ENCODE measurements around the gene MED15. TPM values are rescaled to one million over a fixed set of nuclear protein-coding genes. Genes with fewer than 3 reads are reported as not detected.
"Not testable (repeated sequence)": the region's sequence is repeated elsewhere in the genome, so short reads cannot be mapped to it uniquely, and the experiment has no call there.

MED15 gene
- total and polyA plus RNA-seq, 3 experiments from 2014 or later = 98.0 to 120 (median 106) TPM

- H3K9me3 ChIP-seq (ENCODE audit: low read length); H3K27ac ChIP-seq (ENCODE audit: low read depth, low read length); H3K36me3 ChIP-seq (ENCODE audit: insufficient read depth, low read length); H3K9me3 Mint-ChIP-seq; DNase-seq; H3K27me3 Mint-ChIP-seq; H3K27me3 ChIP-seq (ENCODE audit: insufficient read depth, low read length, poor library complexity, severe bottlenecking); POLR2A ChIA-PET; H3K4me3 ChIP-seq (ENCODE audit: low read length): not testable (repeated sequence)
- peaks cover 57% of the 10 kb centered on the region for H3K4me1 ChIP-seq (ENCODE audit: insufficient read depth, low read length)
- Mint-ChIP-seq H3K27ac (peak overlapping the region in 6 of 8 donors; percentile 33 to 91 (median 67)), H3K36me3 (peaks cover 0 to 46% (median 5%) of the 10 kb centered on the region in 3 donors), H3K4me3 (peak overlapping the region in 1 of 7 donors; percentile 11), H3K4me1 (peaks cover 56 to 74% (median 68%) of the 10 kb centered on the region in 3 donors)
- CTCF ChIA-PET = interaction anchor here (19.1 kb wide), 1 partner anchor 21 kb away, joined by 389 read pairs; no protein-coding TSS in a partner anchor
Observed at GRCh38 chr22:20545318-20545634, 37.9 kb downstream of the MED15 start.

DNA sequence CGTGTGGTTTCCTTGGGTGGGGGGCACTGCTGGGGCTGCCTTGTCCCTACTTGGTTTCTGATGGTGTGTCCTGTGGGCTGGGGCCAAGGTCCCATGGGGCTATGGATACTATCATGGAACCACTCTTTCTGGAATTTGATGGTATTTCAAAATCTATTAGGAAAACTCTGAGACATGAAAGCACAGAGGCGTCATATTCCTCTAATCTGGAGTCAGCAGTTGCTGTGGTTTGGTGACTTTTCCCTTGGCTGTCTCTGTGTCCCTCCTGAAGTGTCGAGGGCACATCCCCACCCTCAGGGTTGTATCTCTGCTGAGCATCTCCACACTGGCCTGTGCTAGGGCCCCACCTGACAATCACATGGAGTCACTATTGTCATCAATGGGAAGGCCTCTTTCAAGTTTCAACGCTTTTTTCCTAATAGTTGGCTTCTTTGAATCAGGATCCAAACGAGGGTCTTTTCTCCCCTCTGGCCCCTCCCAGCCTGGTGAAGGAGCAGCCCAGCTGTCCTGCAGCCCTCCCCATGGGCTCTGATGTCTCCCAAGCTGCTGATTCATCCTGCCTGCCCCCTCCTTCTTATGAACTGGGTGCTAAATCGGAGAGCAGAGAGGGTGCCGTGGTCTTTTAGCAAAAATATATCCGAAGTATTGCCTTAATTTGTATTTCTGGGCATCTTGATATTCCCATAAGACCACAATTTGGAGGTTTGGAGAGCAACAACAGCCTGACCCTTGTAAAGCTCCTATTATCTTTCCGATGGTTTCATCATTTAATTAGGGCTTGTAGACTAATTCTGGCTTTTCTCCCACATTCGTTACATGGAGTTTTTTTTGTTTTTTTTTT, 38.5 kb downstream of the MED15 start:
- H3K27ac ChIP-seq (ENCODE audit: low read depth, low read length) = peak overlapping the region; percentile 47
- Mint-ChIP-seq H3K27me3 (no peaks in the 10 kb centered on the region), H3K4me1 (peaks cover 62 to 80% (median 74%) of the 10 kb centered on the region in 3 donors), H3K36me3 (peaks cover 0 to 41% (median 5%) of the 10 kb centered on the region in 3 donors), H3K4me3 (peak overlapping the region in 3 of 7 donors; percentile 6 to 45 (median 11)), H3K27ac (peak overlapping the region; percentile 32 to 91 (median 59)), H3K9me3 (no peaks in the 10 kb centered on the region)
- ChIA-PET CTCF (interaction anchor here (1.2 to 19.1 kb wide), 3 partner anchors 10 to 20 kb away, joined by 3 to 389 read pairs (median 4); no protein-coding TSS in a partner anchor), POLR2A (interaction anchor here (0.7 to 2.3 kb wide), 5 partner anchors 9 to 45 kb away, joined by 3 to 14 read pairs (median 9); partner anchors contain the start of gene MED15)
- no peaks in the 10 kb centered on the region for H3K27me3 ChIP-seq (ENCODE audit: insufficient read depth, low read length, poor library complexity, severe bottlenecking)
- H3K36me3 ChIP-seq (ENCODE audit: insufficient read depth, low read length) = peaks cover 4% of the 10 kb centered on the region
- no peak overlapping the region for H3K4me3 ChIP-seq (ENCODE audit: low read length)
- H3K4me1 ChIP-seq (ENCODE audit: insufficient read depth, low read length) = peaks cover 63% of the 10 kb centered on the region
- DNase-seq = no peak
- H3K9me3 ChIP-seq (ENCODE audit: low read length) = no peaks in the 10 kb centered on the region

GRCh38 chr22:20546541-20546950, 39.1 kb downstream of the MED15 start:
- H3K4me3 Mint-ChIP-seq = peak overlapping the region in 3 of 7 donors; percentile 6 to 56 (median 27)
- peak overlapping the region; percentile 54 to 91 (median 76) for H3K27ac Mint-ChIP-seq
- POLR2A ChIA-PET = interaction anchor here (0.7 to 2.3 kb wide), 6 partner anchors 8 to 46 kb away, joined by 3 to 14 read pairs (median 8); partner anchors contain the start of gene MED15
- H3K27me3 ChIP-seq (ENCODE audit: insufficient read depth, low read length, poor library complexity, severe bottlenecking) = no peaks in the 10 kb centered on the region
- peaks cover 68 to 87% (median 81%) of the 10 kb centered on the region in 3 donors for H3K4me1 Mint-ChIP-seq
- peaks cover 70% of the 10 kb centered on the region for H3K4me1 ChIP-seq (ENCODE audit: insufficient read depth, low read length)
- peaks cover 0 to 43% (median 5%) of the 10 kb centered on the region in 3 donors for H3K36me3 Mint-ChIP-seq
- H3K27ac ChIP-seq (ENCODE audit: low read depth, low read length) = peak overlapping the region; percentile 47
- H3K4me3 ChIP-seq (ENCODE audit: low read length) = no peak overlapping the region
- peaks cover 4% of the 10 kb centered on the region for H3K36me3 ChIP-seq (ENCODE audit: insufficient read depth, low read length)
- CTCF ChIA-PET = interaction anchor here (1.2 to 19.1 kb wide), 6 partner anchors 9 to 128 kb away, joined by 3 to 389 read pairs (median 4); no protein-coding TSS in a partner anchor
- no peaks in the 10 kb centered on the region for H3K9me3 Mint-ChIP-seq
- DNase-seq = no peak
- H3K9me3 ChIP-seq (ENCODE audit: low read length) = no peaks in the 10 kb centered on the region
- no peaks in the 10 kb centered on the region for H3K27me3 Mint-ChIP-seq

DNA sequence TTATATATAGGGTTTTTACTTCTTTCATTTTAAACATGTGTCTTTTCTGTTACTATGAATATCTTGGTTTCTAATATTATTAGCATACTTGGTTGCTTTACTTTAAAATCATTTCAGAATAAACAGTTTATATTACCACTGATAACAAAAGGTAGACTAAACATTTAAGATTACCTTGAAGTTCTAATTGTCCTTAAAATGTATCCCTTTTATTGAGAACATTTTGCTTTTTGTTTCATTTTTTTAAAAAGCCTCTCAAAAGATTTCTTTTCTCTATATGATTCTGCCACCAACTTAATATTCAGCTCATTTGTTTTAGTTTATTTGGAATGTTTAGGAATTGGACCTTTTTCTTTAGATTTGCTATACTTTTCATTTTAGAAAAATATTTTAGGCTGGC, 39.6 kb downstream of the MED15 start:
- peak overlapping the region in 7 of 8 donors; percentile 35 to 91 (median 75) for H3K27ac Mint-ChIP-seq
- Histone ChIP-seq H3K4me1 (ENCODE audit: insufficient read depth, low read length) (peaks cover 75% of the 10 kb centered on the region), H3K9me3 (ENCODE audit: low read length) (no peaks in the 10 kb centered on the region), H3K27me3 (ENCODE audit: insufficient read depth, low read length, poor library complexity, severe bottlenecking) (no peaks in the 10 kb centered on the region), H3K36me3 (ENCODE audit: insufficient read depth, low read length) (peaks cover 8% of the 10 kb centered on the region), H3K27ac (ENCODE audit: low read depth, low read length) (no peak overlapping the region), H3K4me3 (ENCODE audit: low read length) (no peak overlapping the region)
- no peaks in the 10 kb centered on the region for H3K27me3 Mint-ChIP-seq
- H3K4me1 Mint-ChIP-seq = peaks cover 73 to 89% (median 83%) of the 10 kb centered on the region in 3 donors
- CTCF ChIA-PET = interaction anchor here (1.2 to 19.1 kb wide), 6 partner anchors 9 to 129 kb away, joined by 3 to 389 read pairs (median 4); no protein-coding TSS in a partner anchor
- H3K9me3 Mint-ChIP-seq = no peaks in the 10 kb centered on the region
- no peak overlapping the region for H3K4me3 Mint-ChIP-seq
- POLR2A ChIA-PET = interaction anchor here (0.7 to 3.0 kb wide), 6 partner anchors 10 to 46 kb away, joined by 3 to 24 read pairs (median 8); partner anchors contain the start of gene MED15
- H3K36me3 Mint-ChIP-seq = peaks cover 0 to 44% (median 6%) of the 10 kb centered on the region in 3 donors
- DNase-seq = no peak

DNA sequence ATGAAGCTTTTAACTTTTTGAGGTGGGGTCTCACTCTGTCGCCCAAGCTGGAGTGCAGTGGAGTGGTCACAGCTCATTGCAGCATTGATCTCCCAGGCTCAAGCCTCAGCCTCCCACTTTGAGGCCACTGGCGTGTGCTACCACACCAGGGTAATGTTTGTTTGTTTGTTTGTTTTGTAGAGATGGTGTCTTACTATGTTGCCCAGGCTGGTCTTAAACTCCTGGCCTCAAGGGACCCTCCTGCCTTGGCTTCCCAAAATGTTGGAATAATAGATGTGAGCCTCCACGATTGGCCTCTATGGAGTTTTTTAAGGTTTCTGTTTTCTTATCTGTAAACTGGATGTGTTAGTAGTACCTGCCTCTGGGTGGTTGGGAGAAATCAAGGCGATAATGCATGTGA, 41.4 kb downstream of the MED15 start:
- Histone ChIP-seq H3K27me3 (ENCODE audit: insufficient read depth, low read length, poor library complexity, severe bottlenecking) (no peaks in the 10 kb centered on the region), H3K27ac (ENCODE audit: low read depth, low read length) (peak overlapping the region; percentile 70), H3K4me1 (ENCODE audit: insufficient read depth, low read length) (peaks cover 92% of the 10 kb centered on the region), H3K4me3 (ENCODE audit: low read length) (peak overlapping the region; percentile 53), H3K9me3 (ENCODE audit: low read length) (no peaks in the 10 kb centered on the region), H3K36me3 (ENCODE audit: insufficient read depth, low read length) (peaks cover 23% of the 10 kb centered on the region)
- H3K27me3 Mint-ChIP-seq = no peaks in the 10 kb centered on the region
- peaks cover 83 to 95% (median 89%) of the 10 kb centered on the region in 3 donors for H3K4me1 Mint-ChIP-seq
- CTCF ChIA-PET = interaction anchor here (1.3 to 19.1 kb wide), 6 partner anchors 9 to 131 kb away, joined by 4 to 389 read pairs (median 6); no protein-coding TSS in a partner anchor
- peak overlapping the region; percentile 90 to 100 (median 98) for H3K27ac Mint-ChIP-seq
- peaks cover 0 to 49% (median 9%) of the 10 kb centered on the region in 3 donors for H3K36me3 Mint-ChIP-seq
- POLR2A ChIA-PET = interaction anchor here (1.0 to 11.4 kb wide), 5 partner anchors 9 to 85 kb away, joined by 5 to 226 read pairs (median 10); partner anchors contain the start of gene MED15
- H3K4me3 Mint-ChIP-seq = peak overlapping the region; percentile 82 to 96 (median 92)
- DNase-seq = no peak
- no peaks in the 10 kb centered on the region for H3K9me3 Mint-ChIP-seq

DNA sequence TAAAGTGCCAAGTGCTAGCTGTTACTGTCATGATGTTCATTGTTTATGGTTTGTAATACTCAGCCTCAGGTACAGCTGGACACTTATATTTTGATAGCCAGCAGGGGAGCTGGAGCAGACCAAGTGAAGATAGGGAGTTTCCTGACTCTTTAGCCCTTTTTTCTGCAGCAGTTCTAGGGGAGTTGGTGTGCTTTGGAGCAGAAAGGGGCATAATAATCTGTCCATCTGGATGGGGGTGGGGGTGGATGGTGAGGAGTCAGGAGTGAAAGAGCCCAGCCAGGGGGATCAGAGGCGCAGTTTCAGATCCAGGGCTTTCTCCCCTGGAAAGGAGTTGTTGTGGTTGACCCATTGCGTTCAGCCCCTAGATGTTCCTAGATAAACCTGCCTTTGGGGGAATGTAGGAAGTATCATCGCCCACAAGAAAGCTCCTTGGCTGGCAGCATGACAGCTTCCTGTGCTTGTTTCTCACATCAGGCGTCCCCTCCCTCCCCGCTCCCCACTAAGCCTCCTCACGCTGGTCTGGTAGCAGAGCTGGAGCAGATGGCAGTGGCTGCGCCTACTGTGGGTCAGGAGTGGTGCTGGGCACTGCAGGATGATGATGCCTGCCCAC, 41.9 kb downstream of the MED15 start:
- DNase-seq = peak; percentile 53 to 84 (median 65)
- POLR2A ChIA-PET = interaction anchor here (1.0 to 11.4 kb wide), 5 partner anchors 8 to 85 kb away, joined by 5 to 226 read pairs (median 10); partner anchors contain the start of gene MED15
- peaks cover 95% of the 10 kb centered on the region for H3K4me1 ChIP-seq (ENCODE audit: insufficient read depth, low read length)
- H3K36me3 Mint-ChIP-seq = peaks cover 0 to 50% (median 9%) of the 10 kb centered on the region in 3 donors
- H3K27ac ChIP-seq (ENCODE audit: low read depth, low read length) = peak overlapping the region; percentile 70
- peak overlapping the region; percentile 53 for H3K4me3 ChIP-seq (ENCODE audit: low read length)
- peaks cover 28% of the 10 kb centered on the region for H3K36me3 ChIP-seq (ENCODE audit: insufficient read depth, low read length)
- H3K9me3 Mint-ChIP-seq = no peaks in the 10 kb centered on the region
- no peaks in the 10 kb centered on the region for H3K27me3 Mint-ChIP-seq
- H3K4me3 Mint-ChIP-seq = peak overlapping the region; percentile 82 to 96 (median 92)
- peak overlapping the region; percentile 90 to 100 (median 98) for H3K27ac Mint-ChIP-seq
- H3K9me3 ChIP-seq (ENCODE audit: low read length) = no peaks in the 10 kb centered on the region
- CTCF ChIA-PET = interaction anchor here (1.2 to 19.1 kb wide), 6 partner anchors 10 to 131 kb away, joined by 3 to 389 read pairs (median 5); partner anchors contain the start of gene MED15
- no peaks in the 10 kb centered on the region for H3K27me3 ChIP-seq (ENCODE audit: insufficient read depth, low read length, poor library complexity, severe bottlenecking)
- H3K4me1 Mint-ChIP-seq = peaks cover 81 to 95% (median 89%) of the 10 kb centered on the region in 3 donors

- DNase-seq = peak in 1 of 5 donors; percentile 22
- H3K4me1 ChIP-seq (ENCODE audit: insufficient read depth, low read length) = peaks cover 95% of the 10 kb centered on the region
- H3K4me3 ChIP-seq (ENCODE audit: low read length) = peak overlapping the region; percentile 53
- H3K36me3 ChIP-seq (ENCODE audit: insufficient read depth, low read length) = peaks cover 34% of the 10 kb centered on the region
- ChIA-PET POLR2A (interaction anchor here (1.0 to 11.4 kb wide), 6 partner anchors 8 to 86 kb away, joined by 3 to 226 read pairs (median 6); partner anchors contain the start of gene MED15), CTCF (interaction anchor here (1.2 to 19.1 kb wide), 8 partner anchors 9 to 192 kb away, joined by 3 to 389 read pairs (median 4); partner anchors contain the start of gene MED15)
- peaks cover 2 to 52% (median 8%) of the 10 kb centered on the region in 3 donors for H3K36me3 Mint-ChIP-seq
- peak overlapping the region; percentile 70 for H3K27ac ChIP-seq (ENCODE audit: low read depth, low read length)
- H3K9me3 ChIP-seq (ENCODE audit: low read length) = no peaks in the 10 kb centered on the region
- H3K27me3 ChIP-seq (ENCODE audit: insufficient read depth, low read length, poor library complexity, severe bottlenecking) = no peaks in the 10 kb centered on the region
- peaks cover 82 to 96% (median 90%) of the 10 kb centered on the region in 3 donors for H3K4me1 Mint-ChIP-seq
- no peaks in the 10 kb centered on the region for H3K9me3 Mint-ChIP-seq
- H3K4me3 Mint-ChIP-seq = peak overlapping the region; percentile 82 to 96 (median 92)
- H3K27me3 Mint-ChIP-seq = no peaks in the 10 kb centered on the region
- H3K27ac Mint-ChIP-seq = peak overlapping the region; percentile 90 to 100 (median 98)
Observed at GRCh38 chr22:20550057-20550817, 42.8 kb downstream of the MED15 start.
